Activated CD8-positive, alpha-beta memory T cell treated with anti-CD3 and anti-CD28 coated beads for 4 hours (primary cell): ENCODE data around the gene ZBTB34.

Source experiments
- DNase-seq, 2 donors: peaks; one replicate each; pipeline ENCODE4 v3.0.0-alpha.2; 2020; ENCODE audit warnings: low read depth in 2 of 2

Gene ZBTB34

DNA sequence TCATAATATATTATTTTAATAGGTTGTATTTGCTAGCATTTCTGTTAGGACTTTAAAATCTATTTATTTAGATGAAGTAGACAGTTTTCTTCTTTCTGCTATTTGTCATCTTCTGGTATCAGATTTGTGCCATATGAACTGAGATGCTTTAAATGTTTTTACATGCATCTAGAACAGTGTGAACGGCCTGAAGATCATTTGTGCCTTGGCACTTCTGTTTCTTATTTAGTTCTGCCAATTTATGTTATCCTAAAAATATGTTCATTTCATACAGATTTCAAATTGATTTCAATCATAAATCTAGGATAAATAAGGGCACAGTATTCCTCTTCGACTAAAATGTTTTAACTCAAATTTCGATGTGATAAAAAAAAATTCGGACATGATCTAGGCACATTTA is 16.1 kb downstream of the ZBTB34 start:
- no peak for DNase-seq

- DNase-seq: no peak
These were observed 17.0 kb downstream of the ZBTB34 start for GRCh38 chr9:126877418-126877817.

DNA sequence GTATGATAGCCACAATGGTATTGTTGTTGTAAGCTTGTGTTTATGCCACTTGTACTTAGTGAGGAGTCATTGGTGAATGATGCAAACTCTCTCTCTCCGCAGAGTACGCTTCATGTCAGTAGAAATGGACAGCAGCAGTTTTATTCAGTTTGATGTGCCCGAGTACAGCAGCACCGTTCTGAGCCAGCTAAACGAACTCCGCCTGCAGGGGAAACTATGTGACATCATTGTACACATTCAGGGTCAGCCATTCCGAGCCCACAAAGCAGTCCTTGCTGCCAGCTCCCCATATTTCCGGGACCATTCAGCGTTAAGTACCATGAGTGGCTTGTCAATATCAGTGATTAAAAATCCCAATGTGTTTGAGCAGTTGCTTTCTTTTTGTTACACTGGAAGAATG is 18.8 kb downstream of the ZBTB34 start:
- no peak for DNase-seq

DNA sequence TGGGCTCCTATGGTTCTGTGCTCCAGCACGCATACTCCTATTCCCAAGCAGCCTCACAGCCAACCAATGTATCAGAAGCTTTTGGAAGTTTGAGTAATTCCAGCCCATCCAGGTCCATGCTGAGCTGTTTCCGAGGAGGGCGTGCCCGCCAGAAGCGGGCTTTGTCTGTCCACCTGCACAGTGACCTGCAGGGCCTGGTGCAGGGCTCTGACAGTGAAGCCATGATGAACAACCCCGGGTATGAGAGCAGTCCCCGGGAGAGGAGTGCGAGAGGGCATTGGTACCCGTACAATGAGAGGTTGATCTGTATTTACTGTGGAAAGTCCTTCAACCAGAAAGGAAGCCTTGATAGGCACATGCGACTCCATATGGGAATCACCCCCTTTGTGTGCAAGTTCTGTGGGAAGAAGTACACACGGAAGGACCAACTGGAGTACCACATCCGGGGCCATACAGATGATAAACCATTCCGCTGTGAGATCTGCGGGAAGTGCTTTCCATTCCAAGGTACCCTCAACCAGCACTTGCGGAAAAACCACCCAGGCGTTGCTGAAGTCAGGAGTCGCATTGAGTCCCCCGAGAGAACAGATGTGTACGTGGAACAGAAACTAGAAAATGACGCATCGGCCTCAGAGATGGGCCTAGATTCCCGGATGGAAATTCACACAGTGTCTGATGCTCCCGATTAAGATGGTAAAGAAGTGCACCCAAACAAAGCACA is 19.9 kb downstream of the ZBTB34 start:
- DNase-seq: no peak

DNA sequence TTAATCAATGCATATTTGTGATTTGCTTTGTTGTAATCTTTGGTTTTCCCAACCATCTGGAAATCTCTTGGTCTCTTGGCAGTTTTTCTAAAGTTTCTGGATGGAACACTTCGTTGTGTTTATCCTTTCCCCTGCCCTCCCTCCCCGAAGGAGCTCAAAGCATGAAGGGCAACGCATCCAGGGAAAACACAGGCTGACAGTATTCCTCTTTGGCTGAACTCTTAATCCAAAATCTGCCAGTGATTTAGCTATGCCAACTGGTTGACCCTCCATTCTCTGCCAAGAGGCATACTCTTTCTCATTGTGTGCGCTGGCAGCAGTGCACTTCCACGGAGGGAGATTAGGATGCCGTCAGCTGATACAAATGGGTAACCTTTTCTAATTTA is 20.5 kb downstream of the ZBTB34 start:
- no peak for DNase-seq

DNA sequence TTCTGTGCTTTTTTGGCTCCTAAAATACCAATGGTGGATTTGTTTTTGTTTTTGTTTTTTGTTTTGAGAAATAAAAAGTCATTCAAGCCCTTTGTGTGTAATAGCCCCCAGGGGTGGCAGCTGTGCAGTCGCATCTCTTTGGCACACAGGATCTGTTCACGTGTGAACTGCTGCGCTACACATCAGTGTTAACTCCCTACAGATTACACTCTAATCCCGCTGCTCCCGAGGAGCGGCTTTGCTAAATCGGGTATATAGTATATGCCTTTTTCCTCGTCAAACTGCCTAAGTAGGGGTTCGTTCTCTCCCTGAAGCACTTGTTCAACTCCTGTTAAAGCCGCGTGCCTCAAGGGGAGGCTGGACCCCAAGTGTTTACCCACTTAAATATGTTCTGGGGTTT is 22.3 kb downstream of the ZBTB34 start:
- no peak for DNase-seq

DNA sequence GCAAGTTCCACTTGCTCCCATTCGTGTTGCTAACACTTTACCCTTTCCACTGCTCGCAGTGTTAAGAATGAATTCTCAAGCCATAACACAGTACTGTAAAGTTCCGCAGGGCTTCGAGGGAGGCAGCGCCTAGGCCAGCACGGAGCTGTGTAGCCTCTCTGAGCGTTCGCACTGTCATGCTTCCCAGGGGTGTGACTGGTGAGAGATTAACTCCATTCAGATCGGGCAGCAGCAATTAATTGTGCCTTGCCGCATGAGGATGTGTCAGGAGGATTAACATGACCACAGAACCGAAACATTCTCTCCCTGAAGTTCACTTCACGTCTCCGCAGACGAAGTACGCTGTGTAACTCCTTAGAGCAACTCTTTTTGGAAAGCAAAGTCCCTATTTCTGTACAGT is 23.2 kb downstream of the ZBTB34 start:
- DNase-seq: no peak

DNA sequence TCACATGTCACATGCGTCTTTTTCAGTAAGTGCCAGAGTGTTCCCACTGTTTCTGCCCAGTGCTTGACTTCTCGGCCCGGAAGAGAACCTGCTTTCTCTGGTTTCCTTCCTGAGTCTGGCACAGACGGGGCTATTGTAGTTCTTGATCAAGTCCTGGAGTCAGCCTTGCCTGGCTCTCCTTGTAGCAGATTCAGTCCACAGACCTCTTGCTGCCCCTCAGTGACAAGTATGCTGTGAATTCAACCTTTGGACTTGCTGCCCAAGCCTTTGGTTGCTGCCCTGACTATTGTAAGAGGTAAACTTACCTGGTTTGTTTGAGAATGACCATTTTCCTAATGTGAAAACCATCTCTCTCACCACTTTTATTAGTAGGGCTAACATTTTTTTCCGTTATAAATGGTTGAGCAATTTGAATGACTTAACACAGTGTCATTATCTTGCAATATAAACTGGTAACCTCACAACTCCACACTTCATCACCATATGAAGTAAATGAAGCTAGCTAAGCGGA is 24.7 kb downstream of the ZBTB34 start:
- DNase-seq: no peak

GRCh38 chr9:126886034-126886822 is 25.8 kb downstream of the ZBTB34 start:
- no peak for DNase-seq

DNA sequence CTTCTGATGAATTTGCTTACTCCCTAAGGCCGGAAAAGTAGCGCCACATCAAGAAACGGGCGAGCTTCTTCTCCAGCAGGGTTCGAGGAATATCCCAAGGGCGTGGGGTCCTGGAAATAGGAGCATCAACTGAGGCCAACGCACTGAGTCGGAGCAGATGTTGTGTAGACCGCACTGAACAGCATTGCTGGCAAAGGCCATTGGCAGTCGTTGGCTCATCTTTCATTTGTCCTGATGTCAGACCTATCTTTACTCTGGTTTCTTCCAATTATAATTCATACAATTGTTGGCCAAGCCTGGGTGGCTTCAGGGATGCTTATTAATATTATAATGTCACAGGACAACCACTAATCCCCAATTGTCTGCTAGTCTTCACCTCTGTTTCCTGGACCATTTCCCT is 26.5 kb downstream of the ZBTB34 start:
- no peak for DNase-seq

DNA sequence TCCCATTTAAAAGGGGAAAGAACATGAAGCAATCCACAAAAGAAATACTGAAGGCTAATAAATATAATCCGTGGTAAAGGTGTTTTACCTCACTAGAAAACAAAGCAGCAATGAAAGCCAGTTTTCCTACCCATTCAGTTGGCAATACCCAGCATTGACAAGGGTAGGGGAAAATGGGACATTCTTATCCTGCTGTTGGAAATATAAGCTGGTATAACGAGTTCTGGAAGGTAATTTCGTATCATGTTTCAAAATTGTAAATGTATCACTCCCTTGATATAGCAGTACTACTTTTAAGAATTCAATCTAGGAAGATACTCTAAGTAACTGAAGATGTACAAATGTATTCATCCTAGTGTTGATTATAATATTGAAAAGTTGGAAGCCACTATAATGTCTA is 31.2 kb downstream of the ZBTB34 start:
- no peak for DNase-seq

DNA sequence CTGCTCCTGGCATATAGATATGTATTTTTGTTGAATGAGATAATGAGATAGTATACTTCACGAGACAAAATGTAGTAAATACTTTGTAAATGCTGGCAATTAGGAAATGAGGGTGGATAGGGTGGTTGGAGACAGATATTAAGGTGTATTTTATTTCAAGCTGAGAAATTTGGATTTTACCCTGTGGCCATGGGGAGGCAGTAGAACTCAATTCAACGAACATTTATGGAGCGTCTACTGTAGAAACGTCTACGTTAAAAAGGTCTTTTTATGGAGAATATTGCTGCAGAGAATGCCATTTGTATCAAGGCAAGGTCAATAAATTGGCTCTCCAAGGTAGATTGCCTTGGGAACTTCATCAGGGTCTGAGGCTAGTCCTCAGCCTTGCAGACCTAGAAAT is 32.6 kb downstream of the ZBTB34 start:
- DNase-seq: no peak

DNA sequence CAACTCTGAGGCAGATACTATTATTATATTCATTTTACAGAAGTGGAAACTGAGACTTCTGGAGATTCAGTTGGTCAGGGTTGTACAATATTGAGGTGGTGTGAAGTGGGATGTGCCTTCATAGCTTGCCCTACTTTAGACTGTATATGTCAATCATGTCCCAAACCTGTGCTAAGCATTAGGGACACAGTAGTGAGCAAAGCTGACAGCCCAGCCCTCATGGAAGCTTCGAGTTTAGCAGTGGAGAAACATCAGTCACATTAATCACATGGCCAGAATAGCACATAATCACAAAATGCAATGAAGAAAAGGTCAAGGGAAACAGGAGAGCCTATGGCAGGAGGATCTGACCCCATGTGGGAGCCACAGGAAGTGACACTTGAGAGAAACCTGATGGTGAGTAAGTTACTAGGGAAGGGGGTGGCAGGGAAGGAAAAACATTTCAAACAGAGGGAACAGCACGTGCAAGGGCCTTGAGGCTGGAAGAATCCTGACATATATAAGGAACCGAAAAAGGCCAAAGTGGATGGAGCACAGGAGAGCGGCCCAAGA is 33.7 kb downstream of the ZBTB34 start:
- DNase-seq: no peak

- no peak for DNase-seq
These were observed 41.8 kb downstream of the ZBTB34 start for GRCh38 chr9:126902210-126902609.

DNA sequence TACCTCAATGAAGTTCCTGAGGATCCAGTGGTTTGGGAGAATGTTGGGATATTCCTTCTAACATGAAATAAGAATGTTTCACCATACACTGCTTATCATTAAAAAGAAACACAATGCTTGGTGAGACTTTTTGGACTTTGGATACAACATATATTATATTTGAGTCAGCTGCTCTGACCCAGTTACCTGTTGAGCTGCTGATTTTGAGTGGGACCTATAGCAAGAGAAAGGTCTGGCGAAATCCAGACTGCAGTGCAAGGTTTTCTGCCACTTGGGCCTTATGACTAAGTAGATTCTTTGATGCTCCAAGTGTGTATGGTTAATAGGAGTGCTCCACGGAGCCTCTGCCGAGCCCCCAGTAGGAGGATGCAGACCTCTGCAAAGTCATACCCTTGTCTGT is 44.1 kb downstream of the ZBTB34 start:
- DNase-seq: no peak

DNA sequence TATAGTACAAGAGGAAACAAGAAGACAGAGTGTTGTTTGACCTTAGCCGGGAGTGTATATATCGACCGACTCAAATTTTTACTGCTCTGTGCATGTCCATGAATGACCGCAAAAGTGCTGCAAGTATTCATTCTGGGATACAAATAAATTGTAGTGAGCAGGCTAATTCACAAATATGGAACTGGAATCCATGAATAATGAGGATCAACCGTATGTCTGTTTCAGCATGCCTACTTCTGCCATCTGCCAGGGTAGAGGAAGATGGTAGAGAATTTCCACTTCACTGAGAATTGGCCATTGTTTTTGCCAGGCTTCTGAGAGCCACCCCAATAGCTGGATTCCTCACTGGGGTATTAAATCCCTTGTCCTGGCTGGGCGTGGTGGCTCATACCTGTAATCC is 45.7 kb downstream of the ZBTB34 start:
- no peak for DNase-seq

- no peak for DNase-seq
These were observed 46.6 kb downstream of the ZBTB34 start for GRCh38 chr9:126907058-126907457.

GRCh38 chr9:126914458-126915280 is 54.2 kb downstream of the ZBTB34 start, which contains the start of gene RALGPS1:
TSS of gene RALGPS1 (plus strand) at chr9:126914782. CDS start at chr9:126962290, 47,508 bp downstream.
- DNase-seq: peak; percentile 73 to 76

- peak in 1 of 2 donors; percentile 7 for DNase-seq
These were observed 54.9 kb downstream of the ZBTB34 start for GRCh38 chr9:126915281-126915816.

DNA sequence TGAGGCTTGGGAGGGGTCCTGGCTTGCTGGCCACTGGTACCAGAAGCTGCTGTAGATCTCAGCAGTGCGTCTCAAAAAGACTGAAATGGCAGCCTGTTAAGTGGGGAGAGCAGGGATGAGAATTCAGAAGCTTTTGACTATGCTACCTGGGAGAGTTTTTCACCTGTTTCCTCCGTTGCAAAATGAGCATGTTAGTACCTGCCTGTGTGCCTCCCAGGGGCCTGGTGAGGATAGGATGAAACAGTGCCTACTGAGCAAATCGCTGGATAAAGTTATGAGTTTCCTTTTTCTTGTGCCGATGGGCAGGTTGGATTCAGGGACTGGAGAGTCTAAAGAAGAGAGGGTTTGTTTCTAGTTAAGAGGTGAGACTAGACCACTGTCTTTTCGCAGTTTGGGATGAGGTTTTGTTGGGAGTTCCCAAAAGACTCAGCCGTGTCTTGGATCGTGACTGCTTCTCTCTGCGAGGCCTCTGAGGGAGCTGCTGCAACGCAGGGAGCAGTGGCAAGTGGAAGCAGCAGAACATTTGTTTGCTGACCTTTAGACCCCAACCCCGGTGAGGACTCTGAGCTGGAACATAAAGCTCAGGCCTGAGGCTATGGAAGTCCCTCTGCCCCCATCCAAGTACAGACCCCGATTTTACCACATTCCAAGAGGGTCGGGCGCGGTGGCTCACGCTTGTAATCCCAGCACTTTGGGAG is 55.6 kb downstream of the ZBTB34 start:
- no peak for DNase-seq

DNA sequence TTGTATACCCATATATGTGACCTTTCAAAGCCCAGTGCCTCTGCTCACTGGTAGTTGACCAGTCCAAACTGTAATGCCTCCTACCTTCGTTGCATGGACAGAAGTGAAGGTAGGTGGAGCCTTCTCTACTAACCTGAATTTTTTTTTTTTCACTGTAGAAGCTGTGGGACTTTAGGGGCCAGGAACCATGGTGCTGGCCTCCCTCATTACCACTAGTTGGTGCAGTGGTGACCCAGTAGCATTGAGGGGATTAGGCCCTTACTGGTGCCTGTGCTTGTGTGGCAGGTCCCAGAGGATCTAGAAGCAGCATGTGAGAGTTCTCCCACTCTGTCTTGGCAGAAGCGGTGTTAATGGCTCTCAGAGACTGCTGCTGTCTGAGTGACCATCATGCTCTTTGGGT is 56.5 kb downstream of the ZBTB34 start:
- DNase-seq: no peak
